HL-60 (cell line): ENCODE data around the gene IQCH.

ENCODE experiments used
- DNase-seq, 2 experiments: peaks; one replicate each; pipeline ENCODE4 v3.0.0-alpha.2; 2010 to 2020; ENCODE audit warnings: low read depth in 1 of 2, low spot score in 1 of 2
- H3K27ac ChIP-seq: fragments of 250-450 bp; sonication (Bioruptor Pico); replicated peaks from 2 replicates; pipeline ENCODE4 v1.5.1; 2020; ENCODE audit warnings: mild to moderate bottlenecking, moderate library complexity
- H3K27me3 ChIP-seq: fragments of 250-450 bp; sonication (Bioruptor Pico); 2 replicates; pipeline ENCODE4 v1.5.1; 2021; ENCODE audit warnings: mild to moderate bottlenecking, moderate library complexity; ENCODE audit not compliant: insufficient read depth, poor library complexity, severe bottlenecking
- H3K4me3 ChIP-seq: replicated peaks from 2 replicates; pipeline ENCODE4 v1.5.1; 2011; ENCODE audit warnings: mild to moderate bottlenecking, control low read depth, low read length; ENCODE audit not compliant: insufficient read depth
- CTCF ChIP-seq: IDR thresholded peaks from one replicate; pipeline ENCODE4 v1.5.1; 2011; ENCODE audit warnings: low read length, control low read depth, inconsistent platforms; ENCODE audit not compliant: insufficient read depth
- GABPA ChIP-seq: IDR thresholded peaks from 2 replicates; pipeline ENCODE4 v1.6.1; 2012; ENCODE audit warnings: low read depth
- POLR2AphosphoS5 ChIP-seq: IDR thresholded peaks from 2 replicates; pipeline ENCODE4 v1.6.1; 2012; ENCODE audit warnings: low read depth
- SPI1 ChIP-seq: IDR thresholded peaks from 2 replicates; pipeline ENCODE4 v1.6.1; 2012; ENCODE audit warnings: low read depth, mild to moderate bottlenecking, borderline replicate concordance
- TF ChIP-seq, protein P1 (sequence below): IDR thresholded peaks from 2 replicates; pipeline ENCODE4 v1.6.1; 2012; ENCODE audit warnings: low read depth; ENCODE audit not compliant: insufficient replicate concordance

Gene IQCH

GRCh38 chr15:67322481-67322880 lies 67.9 kb downstream of the IQCH start:
- Histone ChIP-seq H3K4me3 (no peak overlapping the region), H3K27ac (no peak overlapping the region), H3K27me3 (no peaks in the 10 kb centered on the region)
- TF ChIP-seq SPI1 (no peak), CTCF (no peak), GABPA (no peak), POLR2AphosphoS5 (no peak)
- TF ChIP-seq, protein P1, sequence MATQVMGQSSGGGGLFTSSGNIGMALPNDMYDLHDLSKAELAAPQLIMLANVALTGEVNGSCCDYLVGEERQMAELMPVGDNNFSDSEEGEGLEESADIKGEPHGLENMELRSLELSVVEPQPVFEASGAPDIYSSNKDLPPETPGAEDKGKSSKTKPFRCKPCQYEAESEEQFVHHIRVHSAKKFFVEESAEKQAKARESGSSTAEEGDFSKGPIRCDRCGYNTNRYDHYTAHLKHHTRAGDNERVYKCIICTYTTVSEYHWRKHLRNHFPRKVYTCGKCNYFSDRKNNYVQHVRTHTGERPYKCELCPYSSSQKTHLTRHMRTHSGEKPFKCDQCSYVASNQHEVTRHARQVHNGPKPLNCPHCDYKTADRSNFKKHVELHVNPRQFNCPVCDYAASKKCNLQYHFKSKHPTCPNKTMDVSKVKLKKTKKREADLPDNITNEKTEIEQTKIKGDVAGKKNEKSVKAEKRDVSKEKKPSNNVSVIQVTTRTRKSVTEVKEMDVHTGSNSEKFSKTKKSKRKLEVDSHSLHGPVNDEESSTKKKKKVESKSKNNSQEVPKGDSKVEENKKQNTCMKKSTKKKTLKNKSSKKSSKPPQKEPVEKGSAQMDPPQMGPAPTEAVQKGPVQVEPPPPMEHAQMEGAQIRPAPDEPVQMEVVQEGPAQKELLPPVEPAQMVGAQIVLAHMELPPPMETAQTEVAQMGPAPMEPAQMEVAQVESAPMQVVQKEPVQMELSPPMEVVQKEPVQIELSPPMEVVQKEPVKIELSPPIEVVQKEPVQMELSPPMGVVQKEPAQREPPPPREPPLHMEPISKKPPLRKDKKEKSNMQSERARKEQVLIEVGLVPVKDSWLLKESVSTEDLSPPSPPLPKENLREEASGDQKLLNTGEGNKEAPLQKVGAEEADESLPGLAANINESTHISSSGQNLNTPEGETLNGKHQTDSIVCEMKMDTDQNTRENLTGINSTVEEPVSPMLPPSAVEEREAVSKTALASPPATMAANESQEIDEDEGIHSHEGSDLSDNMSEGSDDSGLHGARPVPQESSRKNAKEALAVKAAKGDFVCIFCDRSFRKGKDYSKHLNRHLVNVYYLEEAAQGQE: no peak
- no peak for DNase-seq

DNA sequence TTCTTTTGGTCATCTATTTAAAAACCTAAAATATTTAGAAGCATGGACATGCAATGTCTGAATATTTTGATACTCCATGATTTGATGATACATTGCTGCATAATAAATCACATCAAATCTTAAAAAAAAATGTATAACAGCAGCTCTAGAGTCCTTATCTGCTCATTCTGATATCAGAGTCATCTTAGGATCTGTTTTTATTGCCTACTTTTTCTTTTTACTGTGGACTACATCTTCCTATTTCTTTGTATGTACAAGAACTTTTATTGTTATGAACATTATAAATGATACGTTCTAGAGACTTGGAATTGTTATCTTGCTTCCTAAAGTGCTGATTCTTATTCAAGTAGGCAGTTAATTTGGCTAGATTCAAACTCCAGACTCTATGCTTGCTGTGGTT lies 72.7 kb downstream of the IQCH start:
- Histone ChIP-seq H3K27ac (no peak overlapping the region), H3K27me3 (no peaks in the 10 kb centered on the region), H3K4me3 (no peak overlapping the region)
- TF ChIP-seq, protein P1: no peak
- TF ChIP-seq SPI1: no peak
- TF ChIP-seq CTCF: no peak
- no peak for TF ChIP-seq GABPA
- TF ChIP-seq POLR2AphosphoS5: no peak
- no peak for DNase-seq

DNA sequence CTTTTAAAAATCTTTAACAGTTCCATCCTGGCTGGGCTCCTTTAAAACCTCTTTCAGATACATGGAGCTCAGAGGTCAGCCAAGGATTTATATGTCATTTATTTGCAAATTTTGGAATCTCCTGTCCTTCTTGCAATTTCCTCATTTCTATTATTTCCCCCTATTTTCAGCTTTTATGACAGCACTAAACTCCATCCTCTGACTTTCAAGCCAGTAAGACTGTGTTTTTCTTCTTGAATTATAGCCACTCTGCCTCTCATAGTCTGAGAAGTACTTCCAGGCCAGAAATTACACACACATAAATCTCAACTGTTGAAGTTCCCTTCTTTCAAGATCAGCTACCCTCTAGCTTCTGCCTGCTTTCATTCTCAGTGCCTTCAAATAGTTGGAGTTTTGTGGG lies 73.2 kb downstream of the IQCH start:
- no peak for TF ChIP-seq GABPA
- TF ChIP-seq POLR2AphosphoS5: no peak
- no peak for TF ChIP-seq CTCF
- DNase-seq: no peak
- H3K27ac ChIP-seq: no peak overlapping the region
- H3K27me3 ChIP-seq: no peaks in the 10 kb centered on the region
- H3K4me3 ChIP-seq: no peak overlapping the region

DNA sequence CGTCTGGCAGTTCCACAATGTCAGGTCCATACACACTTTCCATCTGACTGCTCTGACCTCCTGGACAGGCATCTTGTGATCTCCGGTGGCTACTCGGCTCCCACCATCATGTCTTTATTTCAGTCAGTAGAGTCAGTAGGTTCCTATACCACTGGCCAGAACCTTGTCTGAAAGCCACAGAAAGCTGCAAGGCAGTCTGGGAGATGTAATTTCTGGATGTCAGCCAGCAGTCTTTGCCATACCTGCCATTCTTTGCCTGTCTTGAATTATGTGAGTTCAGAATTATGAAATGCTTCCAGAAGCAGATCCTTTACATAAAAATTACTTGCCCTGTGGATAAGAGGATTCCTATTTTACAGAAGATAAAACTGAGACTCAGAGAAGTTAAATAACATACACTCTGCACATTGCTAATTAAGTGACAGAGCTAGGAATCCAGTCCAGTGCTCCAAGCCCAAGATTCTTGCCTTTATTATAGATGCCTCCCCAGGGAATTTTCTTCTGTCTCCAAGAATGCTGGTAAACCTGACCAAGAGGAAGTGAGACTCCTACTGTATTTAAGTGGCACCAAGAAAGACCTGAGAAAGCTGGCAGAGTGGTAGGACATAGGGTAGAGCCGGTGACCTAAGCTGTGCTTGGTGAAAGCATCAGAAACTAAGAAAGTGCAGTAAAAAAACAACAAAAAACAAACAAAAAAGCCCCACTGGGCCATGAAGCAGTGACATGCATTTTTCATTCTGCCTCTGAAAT lies 75.6 kb downstream of the IQCH start:
- TF ChIP-seq POLR2AphosphoS5 (no peak), CTCF (no peak), SPI1 (no peak), GABPA (no peak)
- TF ChIP-seq, protein P1: no peak
- no peak for DNase-seq
- H3K27ac ChIP-seq: no peak overlapping the region
- no peaks in the 10 kb centered on the region for H3K27me3 ChIP-seq
- no peak overlapping the region for H3K4me3 ChIP-seq
